D721Med (cell line): ENCODE measurements around the gene BRCA2.

Experiments
- DNase-seq: peaks from one replicate; pipeline ENCODE4 v3.0.0; 2011; ENCODE audit warnings: low spot score; ENCODE audit not compliant: insufficient read length
- FAIRE-seq: peaks from 2 replicates; lab custom pipeline; 2011; peaks lifted over from hg19 to GRCh38; lab: Jason Lieb, UNC
- CTCF ChIP-seq: IDR thresholded peaks from 2 replicates; pipeline ENCODE4 v1.5.1; 2012; ENCODE audit warnings: mild to moderate bottlenecking, control low read depth; ENCODE audit not compliant: insufficient read depth; ENCODE audit errors: missing control alignments

Gene BRCA2

GRCh38 chr13:32384702-32385101 lies 69.4 kb downstream of the BRCA2 start:
- DNase-seq (no peak), FAIRE-seq (no peak)
- no peak for TF ChIP-seq CTCF

GRCh38 chr13:32385410-32385809 lies 70.1 kb downstream of the BRCA2 start:
- FAIRE-seq, result no peak
- no peak for DNase-seq
- no peak for TF ChIP-seq CTCF

GRCh38 chr13:32390048-32390447 lies 74.7 kb downstream of the BRCA2 start:
- DNase-seq, result no peak
- TF ChIP-seq CTCF, result no peak
- no peak for FAIRE-seq

GRCh38 chr13:32390484-32390883 lies 75.2 kb downstream of the BRCA2 start:
- no peak for TF ChIP-seq CTCF
- no peak for FAIRE-seq
- DNase-seq, result no peak

GRCh38 chr13:32391101-32391619 lies 75.9 kb downstream of the BRCA2 start:
- TF ChIP-seq CTCF, result no peak
- DNase-seq, result no peak
- FAIRE-seq, result no peak

GRCh38 chr13:32403108-32403507 lies 87.8 kb downstream of the BRCA2 start:
- no peak for FAIRE-seq
- no peak for TF ChIP-seq CTCF
- DNase-seq, result no peak

GRCh38 chr13:32407854-32408253 lies 92.5 kb downstream of the BRCA2 start:
- no peak for FAIRE-seq
- no peak for DNase-seq
- TF ChIP-seq CTCF, result no peak
